Sigmoid colon (tissue), 4 donors: ENCODE measurements around the gene PLEKHA6.

Experiments
- EP300 ChIP-seq, 4 donors: sonication (generic); formaldehyde crosslinking; IDR thresholded peaks; one replicate each; pipeline ENCODE4 v1.6.1; 2017; ENCODE audit warnings: antibody characterized with exemption in 4 of 4
- POLR2A ChIP-seq, 2 donors: fragments of 450-650 bp; IDR thresholded peaks; one replicate each; pipeline ENCODE4 v1.6.1; 2016; ENCODE audit warnings: antibody characterized with exemption in 2 of 2, mild to moderate bottlenecking in 2 of 2, moderate library complexity in 2 of 2

DNA sequence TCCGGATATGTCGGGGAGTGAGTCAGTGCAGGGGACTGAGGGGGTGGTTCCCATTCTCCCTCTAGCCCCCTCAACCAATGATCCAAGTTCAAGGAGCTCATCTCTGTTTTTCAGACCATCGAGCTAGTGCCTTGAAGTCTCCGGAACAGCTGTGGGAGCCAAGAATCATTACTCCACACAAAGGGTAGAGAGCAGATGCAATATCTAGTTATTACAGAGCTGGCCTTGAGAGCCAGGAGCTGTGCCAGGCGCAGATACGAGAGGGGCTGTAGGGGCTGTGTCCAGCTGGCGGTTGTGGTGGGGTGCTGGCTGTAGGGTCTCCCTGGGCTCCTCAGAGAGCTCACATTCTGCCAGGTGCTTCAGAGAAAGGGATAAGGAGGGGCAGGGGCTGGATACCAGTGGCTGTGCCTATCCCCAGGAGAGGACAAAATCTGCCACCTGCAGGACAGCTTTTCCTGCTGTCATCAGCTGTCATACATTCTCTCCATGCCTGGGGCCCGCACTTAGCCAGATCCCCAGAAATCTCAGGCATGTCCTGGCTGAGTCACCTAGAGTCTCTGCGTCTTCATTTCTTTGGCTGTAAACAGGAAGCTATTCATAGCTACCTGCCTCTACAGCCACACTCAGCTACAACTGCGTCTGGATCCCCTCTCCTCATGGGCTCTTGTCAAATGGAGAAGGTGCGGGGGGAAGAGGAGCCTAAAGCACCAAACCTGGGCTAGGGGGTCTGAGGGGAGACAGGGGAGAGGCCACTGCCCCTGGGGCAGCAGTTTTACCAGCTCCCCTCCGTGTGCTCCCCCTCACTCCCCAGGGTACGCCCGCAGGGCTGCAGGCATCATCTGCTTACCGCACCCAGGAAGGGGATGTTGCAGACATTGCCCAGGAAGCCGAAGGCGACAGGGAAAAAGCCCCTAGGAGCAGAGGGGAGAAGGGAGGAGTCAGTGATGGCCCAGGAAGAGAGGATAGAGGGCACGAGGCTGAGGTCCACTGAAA, 161.1 kb downstream of the PLEKHA6 start:
- TF ChIP-seq POLR2A (IDR thresholded peaks at IDR 0.05), result no peak
- no peak for TF ChIP-seq EP300 (IDR thresholded peaks at IDR 0.05)
